22Rv1 (cell line): ENCODE data around the gene RINT1.
"Not testable (repeated sequence)": the region's sequence is repeated elsewhere in the genome, so short reads cannot be mapped to it uniquely, and the experiment has no call there.

Experiments used
- ZFX ChIP-seq: fragments of 450-650 bp; IDR thresholded peaks from 2 replicates; pipeline ENCODE4 v1.6.1; 2017; ENCODE audit warnings: antibody characterized with exemption, borderline replicate concordance
- TF ChIP-seq, protein P1 (sequence below): fragments of 450-650 bp; IDR thresholded peaks from 2 replicates; pipeline ENCODE4 v1.5.1; 2017; ENCODE audit warnings: mild to moderate bottlenecking

DNA sequence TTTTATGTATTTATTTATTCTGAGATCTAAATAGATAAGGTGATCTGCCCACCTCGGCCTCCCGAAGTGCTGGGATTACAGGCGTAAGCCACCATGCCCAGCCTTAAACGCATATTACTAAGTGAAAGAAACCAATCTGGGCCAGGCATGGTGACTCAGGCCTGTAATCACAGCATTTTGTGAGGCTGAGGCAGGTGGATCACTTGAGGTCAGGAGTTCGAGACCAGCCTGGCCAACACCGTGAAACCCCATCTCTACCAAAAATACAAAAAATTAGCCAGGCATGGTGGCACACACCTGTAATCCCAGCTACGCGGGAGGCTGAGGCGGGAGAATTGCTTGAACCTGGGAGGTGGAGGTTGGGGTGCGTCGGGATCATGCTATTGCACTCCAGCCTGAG is 7.6 kb upstream of the RINT1 start:
- TF ChIP-seq, protein P1, sequence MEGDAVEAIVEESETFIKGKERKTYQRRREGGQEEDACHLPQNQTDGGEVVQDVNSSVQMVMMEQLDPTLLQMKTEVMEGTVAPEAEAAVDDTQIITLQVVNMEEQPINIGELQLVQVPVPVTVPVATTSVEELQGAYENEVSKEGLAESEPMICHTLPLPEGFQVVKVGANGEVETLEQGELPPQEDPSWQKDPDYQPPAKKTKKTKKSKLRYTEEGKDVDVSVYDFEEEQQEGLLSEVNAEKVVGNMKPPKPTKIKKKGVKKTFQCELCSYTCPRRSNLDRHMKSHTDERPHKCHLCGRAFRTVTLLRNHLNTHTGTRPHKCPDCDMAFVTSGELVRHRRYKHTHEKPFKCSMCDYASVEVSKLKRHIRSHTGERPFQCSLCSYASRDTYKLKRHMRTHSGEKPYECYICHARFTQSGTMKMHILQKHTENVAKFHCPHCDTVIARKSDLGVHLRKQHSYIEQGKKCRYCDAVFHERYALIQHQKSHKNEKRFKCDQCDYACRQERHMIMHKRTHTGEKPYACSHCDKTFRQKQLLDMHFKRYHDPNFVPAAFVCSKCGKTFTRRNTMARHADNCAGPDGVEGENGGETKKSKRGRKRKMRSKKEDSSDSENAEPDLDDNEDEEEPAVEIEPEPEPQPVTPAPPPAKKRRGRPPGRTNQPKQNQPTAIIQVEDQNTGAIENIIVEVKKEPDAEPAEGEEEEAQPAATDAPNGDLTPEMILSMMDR, result not testable (repeated sequence)
- TF ChIP-seq ZFX, result not testable (repeated sequence)
